ENCODE results near the gene PRDM15. TPM values are rescaled to one million over a fixed set of nuclear protein-coding genes. Genes with fewer than 3 reads are reported as not detected.

PRDM15 gene
- total and polyA plus RNA-seq, 4 donors: 1.2 to 5.7 (median 2.1) TPM

DNA sequence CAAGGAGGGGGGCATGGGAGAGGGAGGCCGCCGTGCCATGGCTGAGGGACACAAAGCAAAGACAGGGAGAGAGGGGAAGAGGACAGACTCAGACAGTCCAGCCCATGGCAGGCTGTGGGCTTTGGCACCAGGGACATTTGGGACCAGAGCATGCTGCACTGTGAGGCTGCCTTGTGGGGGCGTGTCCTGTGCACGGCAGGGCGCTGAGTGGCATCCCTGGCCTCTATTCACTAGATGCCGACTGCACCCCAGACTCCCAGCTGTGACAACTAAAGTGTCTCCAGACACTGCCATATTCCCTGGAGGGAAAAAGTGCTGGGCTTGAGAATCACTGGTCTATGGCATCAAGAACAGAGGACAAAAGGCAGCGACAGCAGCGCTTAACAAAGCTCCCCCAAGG, 18.6 kb upstream of the PRDM15 start:
- no peak overlapping the region for H3K4me3 ChIP-seq (ENCODE audit: low read depth in 1 of 3, low read length in 3 of 3)
- no peaks in the 10 kb centered on the region for H3K27me3 ChIP-seq (ENCODE audit: control insufficient read depth in 4 of 4, insufficient read depth in 4 of 4, low read length in 3 of 4)
- H3K9ac ChIP-seq (ENCODE audit: low read depth in 1 of 2, low read length in 2 of 2): no peak overlapping the region
- no peak for DNase-seq (ENCODE audit: low spot score)
- no peaks in the 10 kb centered on the region for H3K4me1 ChIP-seq (ENCODE audit: control insufficient read depth in 4 of 4, insufficient read depth in 4 of 4, low read length in 3 of 4)
- 97% methylated on average over 8 of the region's 8 CpGs for WGBS
- H3K9me3 ChIP-seq (ENCODE audit: control insufficient read depth in 4 of 4, low read length in 3 of 4): no peaks in the 10 kb centered on the region
- no peak overlapping the region for H3K27ac ChIP-seq (ENCODE audit: low read depth in 1 of 2, low read length in 2 of 2)
- TF ChIP-seq, protein P1, sequence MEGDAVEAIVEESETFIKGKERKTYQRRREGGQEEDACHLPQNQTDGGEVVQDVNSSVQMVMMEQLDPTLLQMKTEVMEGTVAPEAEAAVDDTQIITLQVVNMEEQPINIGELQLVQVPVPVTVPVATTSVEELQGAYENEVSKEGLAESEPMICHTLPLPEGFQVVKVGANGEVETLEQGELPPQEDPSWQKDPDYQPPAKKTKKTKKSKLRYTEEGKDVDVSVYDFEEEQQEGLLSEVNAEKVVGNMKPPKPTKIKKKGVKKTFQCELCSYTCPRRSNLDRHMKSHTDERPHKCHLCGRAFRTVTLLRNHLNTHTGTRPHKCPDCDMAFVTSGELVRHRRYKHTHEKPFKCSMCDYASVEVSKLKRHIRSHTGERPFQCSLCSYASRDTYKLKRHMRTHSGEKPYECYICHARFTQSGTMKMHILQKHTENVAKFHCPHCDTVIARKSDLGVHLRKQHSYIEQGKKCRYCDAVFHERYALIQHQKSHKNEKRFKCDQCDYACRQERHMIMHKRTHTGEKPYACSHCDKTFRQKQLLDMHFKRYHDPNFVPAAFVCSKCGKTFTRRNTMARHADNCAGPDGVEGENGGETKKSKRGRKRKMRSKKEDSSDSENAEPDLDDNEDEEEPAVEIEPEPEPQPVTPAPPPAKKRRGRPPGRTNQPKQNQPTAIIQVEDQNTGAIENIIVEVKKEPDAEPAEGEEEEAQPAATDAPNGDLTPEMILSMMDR (IDR thresholded peaks at IDR 0.05; ENCODE audit: low read depth, low read length, missing input control): no peak
- TF ChIP-seq FOXA2 (IDR thresholded peaks at IDR 0.05) (no peak), EGR1 (IDR thresholded peaks at IDR 0.05; ENCODE audit: low read depth in 2 of 2) (no peak), FOXA1 (IDR thresholded peaks at IDR 0.05) (no peak)
- H3K36me3 ChIP-seq (ENCODE audit: control insufficient read depth in 4 of 4, insufficient read depth in 3 of 4, low read depth in 1 of 4, low read length in 3 of 4): peaks cover 3 to 23% (median 13%) of the 10 kb centered on the region in 4 donors

DNA sequence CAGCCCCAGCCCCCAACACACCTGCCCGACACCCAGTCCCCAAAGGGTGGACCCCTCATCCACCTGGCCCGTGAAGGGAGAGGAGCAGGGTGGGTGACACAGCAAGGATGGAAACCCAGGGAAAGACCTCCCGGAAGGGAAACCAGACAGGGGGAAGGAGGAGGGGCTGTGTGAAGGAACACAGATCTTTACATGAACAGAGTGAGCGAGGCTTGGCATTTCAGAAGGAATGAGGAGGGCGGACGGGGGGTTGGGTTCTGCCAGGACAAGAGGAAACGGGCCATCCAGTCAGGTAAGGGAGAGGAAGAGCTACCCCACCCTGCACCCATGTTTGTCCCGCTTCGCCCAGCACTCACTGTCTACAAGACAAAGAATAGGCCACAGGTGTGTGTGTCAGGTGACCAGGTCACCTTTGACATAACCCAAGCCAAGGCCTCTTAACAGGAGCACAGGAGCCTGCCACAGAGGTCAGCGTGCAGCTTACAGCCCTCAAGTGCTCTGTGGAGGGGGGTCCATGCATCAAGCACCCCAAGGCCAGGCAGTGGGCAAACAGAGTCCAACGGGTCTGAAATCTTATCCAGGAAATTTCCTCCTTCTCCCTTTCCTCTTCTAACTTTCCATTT, 18.0 kb upstream of the PRDM15 start:
- H3K4me3 ChIP-seq (ENCODE audit: low read depth in 1 of 3, low read length in 3 of 3): no peak overlapping the region
- no peak overlapping the region for H3K27ac ChIP-seq (ENCODE audit: low read depth in 1 of 2, low read length in 2 of 2)
- no peak for DNase-seq (ENCODE audit: low spot score)
- TF ChIP-seq, protein P1 (IDR thresholded peaks at IDR 0.05; ENCODE audit: low read depth, low read length, missing input control): no peak
- TF ChIP-seq RXRA (IDR thresholded peaks at IDR 0.05) (no peak), YY1 (IDR thresholded peaks at IDR 0.05) (no peak), GABPA (IDR thresholded peaks at IDR 0.05 in 1 of 2, conservative IDR thresholded peaks at IDR 0.05 in 1 of 2) (no peak), RAD21 (IDR thresholded peaks at IDR 0.05) (no peak), NR2F2 (IDR thresholded peaks at IDR 0.05) (no peak), HNF4G (IDR thresholded peaks at IDR 0.05) (no peak)
- TF ChIP-seq, protein P2, sequence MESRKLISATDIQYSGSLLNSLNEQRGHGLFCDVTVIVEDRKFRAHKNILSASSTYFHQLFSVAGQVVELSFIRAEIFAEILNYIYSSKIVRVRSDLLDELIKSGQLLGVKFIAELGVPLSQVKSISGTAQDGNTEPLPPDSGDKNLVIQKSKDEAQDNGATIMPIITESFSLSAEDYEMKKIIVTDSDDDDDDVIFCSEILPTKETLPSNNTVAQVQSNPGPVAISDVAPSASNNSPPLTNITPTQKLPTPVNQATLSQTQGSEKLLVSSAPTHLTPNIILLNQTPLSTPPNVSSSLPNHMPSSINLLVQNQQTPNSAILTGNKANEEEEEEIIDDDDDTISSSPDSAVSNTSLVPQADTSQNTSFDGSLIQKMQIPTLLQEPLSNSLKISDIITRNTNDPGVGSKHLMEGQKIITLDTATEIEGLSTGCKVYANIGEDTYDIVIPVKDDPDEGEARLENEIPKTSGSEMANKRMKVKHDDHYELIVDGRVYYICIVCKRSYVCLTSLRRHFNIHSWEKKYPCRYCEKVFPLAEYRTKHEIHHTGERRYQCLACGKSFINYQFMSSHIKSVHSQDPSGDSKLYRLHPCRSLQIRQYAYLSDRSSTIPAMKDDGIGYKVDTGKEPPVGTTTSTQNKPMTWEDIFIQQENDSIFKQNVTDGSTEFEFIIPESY (IDR thresholded peaks at IDR 0.05): no peak
- TF ChIP-seq, protein P3, sequence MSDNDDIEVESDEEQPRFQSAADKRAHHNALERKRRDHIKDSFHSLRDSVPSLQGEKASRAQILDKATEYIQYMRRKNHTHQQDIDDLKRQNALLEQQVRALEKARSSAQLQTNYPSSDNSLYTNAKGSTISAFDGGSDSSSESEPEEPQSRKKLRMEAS (IDR thresholded peaks at IDR 0.05): no peak
- TF ChIP-seq, protein P4, sequence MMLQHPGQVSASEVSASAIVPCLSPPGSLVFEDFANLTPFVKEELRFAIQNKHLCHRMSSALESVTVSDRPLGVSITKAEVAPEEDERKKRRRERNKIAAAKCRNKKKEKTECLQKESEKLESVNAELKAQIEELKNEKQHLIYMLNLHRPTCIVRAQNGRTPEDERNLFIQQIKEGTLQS (IDR thresholded peaks at IDR 0.05): no peak
- no peaks in the 10 kb centered on the region for H3K27me3 ChIP-seq (ENCODE audit: control insufficient read depth in 4 of 4, insufficient read depth in 4 of 4, low read length in 3 of 4)
- no peak overlapping the region for H3K9ac ChIP-seq (ENCODE audit: low read depth in 1 of 2, low read length in 2 of 2)
- no peaks in the 10 kb centered on the region for H3K9me3 ChIP-seq (ENCODE audit: control insufficient read depth in 4 of 4, low read length in 3 of 4)
- no peaks in the 10 kb centered on the region for H3K4me1 ChIP-seq (ENCODE audit: control insufficient read depth in 4 of 4, insufficient read depth in 4 of 4, low read length in 3 of 4)
- WGBS: 89% methylated on average over 11 of the region's 11 CpGs
- H3K36me3 ChIP-seq (ENCODE audit: control insufficient read depth in 4 of 4, insufficient read depth in 3 of 4, low read depth in 1 of 4, low read length in 3 of 4): peaks cover 3 to 23% (median 12%) of the 10 kb centered on the region in 4 donors

Data from liver (tissue), 9 donors.